HG03103 (cell line): ENCODE data around the gene DNAH5.

ENCODE experiments used
- ATAC-seq: cut with Tn5 transposase; IDR thresholded peaks from one replicate; pipeline ENCODE4 v1.9.1; 2021; ENCODE audit warnings: low read depth; ENCODE audit not compliant: unreplicated experiment

DNAH5 gene

GRCh38 chr5:13735691-13736090, 208.8 kb downstream of the DNAH5 start:
- ATAC-seq, result no peak

GRCh38 chr5:13731121-13731628, 213.3 kb downstream of the DNAH5 start:
- ATAC-seq, result no peak

- ATAC-seq, result no peak
These were observed 235.6 kb downstream of the DNAH5 start for GRCh38 chr5:13708906-13709305.

GRCh38 chr5:13708432-13708831, 236.1 kb downstream of the DNAH5 start:
- no peak for ATAC-seq

GRCh38 chr5:13704396-13704795, 240.1 kb downstream of the DNAH5 start:
- no peak for ATAC-seq

- ATAC-seq, result no peak
These were observed 243.9 kb downstream of the DNAH5 start for GRCh38 chr5:13700626-13701025.

- ATAC-seq, result no peak
These were observed 245.6 kb downstream of the DNAH5 start for GRCh38 chr5:13698885-13699284.

GRCh38 chr5:13695076-13695712, 249.3 kb downstream of the DNAH5 start:
- no peak for ATAC-seq

GRCh38 chr5:13692172-13692571, 252.3 kb downstream of the DNAH5 start:
- no peak for ATAC-seq

GRCh38 chr5:13676531-13676930, 268.0 kb downstream of the DNAH5 start:
- no peak for ATAC-seq

GRCh38 chr5:13674391-13674790, 270.1 kb downstream of the DNAH5 start:
- no peak for ATAC-seq

GRCh38 chr5:13673511-13673910, 271.0 kb downstream of the DNAH5 start:
- no peak for ATAC-seq

GRCh38 chr5:13664377-13664776, 280.1 kb downstream of the DNAH5 start:
- no peak for ATAC-seq

- ATAC-seq, result no peak
These were observed 281.9 kb downstream of the DNAH5 start for GRCh38 chr5:13662626-13663025.

- no peak for ATAC-seq
These were observed 283.2 kb downstream of the DNAH5 start for GRCh38 chr5:13661272-13661671.

GRCh38 chr5:13660072-13660471, 284.4 kb downstream of the DNAH5 start:
- ATAC-seq, result no peak

GRCh38 chr5:13659391-13659790, 285.1 kb downstream of the DNAH5 start:
- ATAC-seq, result no peak

- no peak for ATAC-seq
These were observed 285.7 kb downstream of the DNAH5 start for GRCh38 chr5:13658761-13659160.

GRCh38 chr5:13658152-13658551, 286.3 kb downstream of the DNAH5 start:
- no peak for ATAC-seq

GRCh38 chr5:13653709-13654108, 290.8 kb downstream of the DNAH5 start:
- no peak for ATAC-seq

GRCh38 chr5:13649656-13650055, 294.8 kb downstream of the DNAH5 start:
- ATAC-seq, result no peak

- no peak for ATAC-seq
These were observed 295.7 kb downstream of the DNAH5 start for GRCh38 chr5:13648822-13649221.

- no peak for ATAC-seq
These were observed 300.8 kb downstream of the DNAH5 start for GRCh38 chr5:13643734-13644133.
